Breast epithelium (tissue), 4 donors: Measurements from ENCODE around the gene TNN. TPM values are rescaled to one million over a fixed set of nuclear protein-coding genes. Genes with fewer than 3 reads are reported as not detected.

ENCODE experiments used
- DNase-seq, 2 donors: peaks; one replicate each; pipeline ENCODE4 v3.0.0-alpha.2; 2019; ENCODE audit warnings: low spot score in 2 of 2
- H3K27ac ChIP-seq, 2 donors: fragments of 200-600 bp; sonication (generic) in 1 of 2; one replicate each; pipeline ENCODE4 v1.5.1; 2016 to 2019; ENCODE audit warnings: mild to moderate bottlenecking in 1 of 2
- H3K27me3 ChIP-seq, 2 donors: fragments of 200-600 bp; sonication (generic) in 1 of 2; one replicate each; pipeline versions ENCODE4 v1.5.1 to v1.6.0; 2017 to 2019; ENCODE audit warnings: control low read depth in 1 of 2, mild to moderate bottlenecking in 1 of 2
- H3K36me3 ChIP-seq: fragments of 200-600 bp; one replicate; pipeline ENCODE4 v1.5.1; 2019
- H3K4me1 ChIP-seq, 2 donors: fragments of 200-600 bp; sonication (generic); one replicate each; pipeline ENCODE4 v1.5.1; 2016 to 2019; ENCODE audit warnings: control low read depth in 1 of 2
- H3K4me3 ChIP-seq, 3 donors: fragments of 200-600 bp; sonication (generic); 1 replicate in 2 of 3; 2 replicates in 1 of 3; pipeline ENCODE4 v1.5.1; 2016 to 2019; ENCODE audit warnings: mild to moderate bottlenecking in 3 of 3, moderate library complexity in 2 of 3
- H3K9me3 ChIP-seq, 2 donors: fragments of 200-600 bp; sonication (generic) in 1 of 2; one replicate each; pipeline ENCODE4 v1.5.1; 2016 to 2019; ENCODE audit warnings: control low read depth in 1 of 2
- CTCF ChIP-seq, 3 donors: fragments of 450-650 bp; IDR thresholded peaks; one replicate each; pipeline ENCODE4 v1.5.1; 2016 to 2017; ENCODE audit warnings: antibody characterized with exemption in 3 of 3, mild to moderate bottlenecking in 3 of 3, moderate library complexity in 3 of 3
- POLR2A ChIP-seq: fragments of 450-650 bp; IDR thresholded peaks from one replicate; pipeline ENCODE4 v1.6.1; 2016; ENCODE audit warnings: antibody characterized with exemption, mild to moderate bottlenecking, moderate library complexity
- POLR2AphosphoS5 ChIP-seq, 3 donors: sonication (generic); formaldehyde crosslinking; IDR thresholded peaks; one replicate each; pipeline ENCODE4 v1.6.1; 2017; ENCODE audit warnings: antibody characterized with exemption in 3 of 3
- intact Hi-C: fragments of 100-400 bp; cut with DNase I; formaldehyde crosslinking; loops from one replicate; pipeline ENCODE4 v1.15.1; 2023; ENCODE audit warnings: low total_unique reads
- total RNA-seq, 3 donors: library from RNA; depleted of rRNA; stranded (reverse); fragments of >200 nt; gene quantifications; one replicate each; pipeline ENCODE4 v1.1.0, GENCODE V29; 2016

Gene TNN
- total RNA-seq, 3 donors from 2014 or later = 1.3 to 2.6 (median 1.9) TPM

- Histone ChIP-seq H3K4me1 (no peaks in the 10 kb centered on the region), H3K27ac (no peak overlapping the region), H3K27me3 (no peaks in the 10 kb centered on the region), H3K4me3 (no peak overlapping the region), H3K36me3 (no peaks in the 10 kb centered on the region), H3K9me3 (no peaks in the 10 kb centered on the region)
- intact Hi-C loops = no loop called here
- TF ChIP-seq POLR2A (no peak), POLR2AphosphoS5 (IDR thresholded peaks at IDR 0.05) (no peak), CTCF (IDR thresholded peaks at IDR 0.05) (no peak)
- no peak for DNase-seq
Measured at GRCh38 chr1:175081983-175082382, 14.3 kb downstream of the TNN start.

GRCh38 chr1:175088525-175088951 is 20.9 kb downstream of the TNN start:
- intact Hi-C loops = no loop called here
- H3K27ac ChIP-seq = no peak overlapping the region
- no peaks in the 10 kb centered on the region for H3K4me1 ChIP-seq
- H3K27me3 ChIP-seq = no peaks in the 10 kb centered on the region
- no peaks in the 10 kb centered on the region for H3K9me3 ChIP-seq
- DNase-seq = no peak
- H3K36me3 ChIP-seq = no peaks in the 10 kb centered on the region
- no peak for TF ChIP-seq POLR2AphosphoS5 (IDR thresholded peaks at IDR 0.05)
- TF ChIP-seq CTCF (IDR thresholded peaks at IDR 0.05) = no peak
- no peak for TF ChIP-seq POLR2A
- H3K4me3 ChIP-seq = no peak overlapping the region

- TF ChIP-seq POLR2AphosphoS5 (IDR thresholded peaks at IDR 0.05) = no peak
- no peak for TF ChIP-seq POLR2A
- no peak for TF ChIP-seq CTCF (IDR thresholded peaks at IDR 0.05)
- Histone ChIP-seq H3K36me3 (no peaks in the 10 kb centered on the region), H3K27ac (no peak overlapping the region), H3K4me1 (no peaks in the 10 kb centered on the region), H3K4me3 (no peak overlapping the region), H3K9me3 (no peaks in the 10 kb centered on the region), H3K27me3 (no peaks in the 10 kb centered on the region)
- DNase-seq = no peak
- intact Hi-C loops = no loop called here
Measured at GRCh38 chr1:175089136-175089718, 21.6 kb downstream of the TNN start.

GRCh38 chr1:175090780-175091179 is 23.1 kb downstream of the TNN start:
- Histone ChIP-seq H3K4me1 (no peaks in the 10 kb centered on the region), H3K4me3 (no peak overlapping the region), H3K27me3 (no peaks in the 10 kb centered on the region), H3K27ac (no peak overlapping the region), H3K9me3 (no peaks in the 10 kb centered on the region), H3K36me3 (no peaks in the 10 kb centered on the region)
- intact Hi-C loops = no loop called here
- no peak for DNase-seq
- TF ChIP-seq POLR2A = no peak
- TF ChIP-seq POLR2AphosphoS5 (IDR thresholded peaks at IDR 0.05) = no peak

GRCh38 chr1:175094626-175095025 is 27.0 kb downstream of the TNN start:
- Histone ChIP-seq H3K9me3 (no peaks in the 10 kb centered on the region), H3K36me3 (no peaks in the 10 kb centered on the region), H3K27ac (no peak overlapping the region), H3K4me3 (no peak overlapping the region), H3K27me3 (no peaks in the 10 kb centered on the region), H3K4me1 (no peaks in the 10 kb centered on the region)
- no peak for DNase-seq
- intact Hi-C loops = no loop called here
- TF ChIP-seq POLR2AphosphoS5 (IDR thresholded peaks at IDR 0.05) = no peak
- no peak for TF ChIP-seq CTCF (IDR thresholded peaks at IDR 0.05)
- TF ChIP-seq POLR2A = no peak

GRCh38 chr1:175095069-175095468 is 27.4 kb downstream of the TNN start:
- no peak for DNase-seq
- Histone ChIP-seq H3K4me3 (no peak overlapping the region), H3K27me3 (no peaks in the 10 kb centered on the region), H3K9me3 (no peaks in the 10 kb centered on the region), H3K4me1 (no peaks in the 10 kb centered on the region), H3K36me3 (no peaks in the 10 kb centered on the region), H3K27ac (no peak overlapping the region)
- TF ChIP-seq POLR2AphosphoS5 (IDR thresholded peaks at IDR 0.05) = no peak
- TF ChIP-seq POLR2A = no peak
- TF ChIP-seq CTCF (IDR thresholded peaks at IDR 0.05) = no peak
- intact Hi-C loops = no loop called here
